ENCODE measurements around the gene CTNNA2.

GRCh38 chr2:80351231-80351630, 838.4 kb downstream of the CTNNA2 start:
- TF ChIP-seq POLR2AphosphoS5 (IDR thresholded peaks at IDR 0.05; ENCODE audit: insufficient read depth in 1 of 2, low read depth in 1 of 2), result no peak
- no peak for TF ChIP-seq CTCF (IDR thresholded peaks at IDR 0.05)

Data from vagina (tissue), 2 donors.